Prostate gland (tissue), 2 donors: Measurements from ENCODE around the gene NEU4. TPM values are rescaled to one million over a fixed set of nuclear protein-coding genes. Genes with fewer than 3 reads are reported as not detected.
"Not testable (repeated sequence)": the region's sequence is repeated elsewhere in the genome, so short reads cannot be mapped to it uniquely, and the experiment has no call there.

Experiments
- DNase-seq: peaks from one replicate; pipeline ENCODE4 v3.0.0-alpha.2; 2019; ENCODE audit warnings: low spot score
- H3K27ac ChIP-seq, 2 donors: fragments of 200-600 bp; sonication (generic); 2 replicates each; pipeline ENCODE4 v1.5.1; 2017 to 2019
- H3K27me3 ChIP-seq: fragments of 200-600 bp; sonication (generic); replicated peaks from 2 replicates; pipeline ENCODE4 v1.5.1; 2019; ENCODE audit not compliant: insufficient read depth
- H3K36me3 ChIP-seq, 2 donors: fragments of 200-600 bp; sonication (generic); 1 replicate in 1 of 2; 2 replicates in 1 of 2; pipeline versions ENCODE4 v1.5.1 to v1.8.1; 2017 to 2019
- H3K4me1 ChIP-seq: fragments of 200-600 bp; sonication (generic); replicated peaks from 2 replicates; pipeline ENCODE4 v1.5.1; 2019
- H3K4me3 ChIP-seq, 2 donors: fragments of 200-600 bp; sonication (generic); 2 replicates each; pipeline ENCODE4 v1.5.1; 2017 to 2019
- H3K9me3 ChIP-seq: fragments of 200-600 bp; sonication (generic); 2 replicates; pipeline ENCODE4 v1.5.1; 2017
- CTCF ChIP-seq, 4 experiments: fragments of 200-600 bp in 2 of 4; fragments of 450-650 bp in 2 of 4; sonication (generic) in 2 of 4; IDR thresholded peaks; 1 replicate in 3 of 4; 2 replicates in 1 of 4; pipeline ENCODE4 v1.5.1; 2016 to 2019; ENCODE audit warnings: antibody characterized with exemption in 4 of 4, mild to moderate bottlenecking in 2 of 4, moderate library complexity in 2 of 4
- POLR2A ChIP-seq: fragments of 450-650 bp; IDR thresholded peaks from one replicate; pipeline ENCODE4 v1.6.1; 2016; ENCODE audit warnings: antibody characterized with exemption, mild to moderate bottlenecking
- POLR2AphosphoS5 ChIP-seq: sonication (generic); formaldehyde crosslinking; IDR thresholded peaks from one replicate; pipeline ENCODE4 v1.6.1; 2017; ENCODE audit warnings: antibody characterized with exemption
- WGBS: methylation state at CpG from one replicate; pipeline ENCODE4 v1.1.5; 2018; 5-methylcytosine and 5-hydroxymethylcytosine counted together
- intact Hi-C: fragments of 100-400 bp; cut with DNase I; formaldehyde crosslinking; loops from one replicate; pipeline ENCODE4 v1.14.2; 2022
- total RNA-seq, 2 donors: library from RNA; depleted of rRNA; stranded (reverse); fragments of >200 nt; gene quantifications; one replicate each; pipeline ENCODE4 v1.1.0, GENCODE V29; 2016

The NEU4 gene
- total RNA-seq, 2 donors from 2014 or later: 0.62 TPM; not detected in 1

DNA sequence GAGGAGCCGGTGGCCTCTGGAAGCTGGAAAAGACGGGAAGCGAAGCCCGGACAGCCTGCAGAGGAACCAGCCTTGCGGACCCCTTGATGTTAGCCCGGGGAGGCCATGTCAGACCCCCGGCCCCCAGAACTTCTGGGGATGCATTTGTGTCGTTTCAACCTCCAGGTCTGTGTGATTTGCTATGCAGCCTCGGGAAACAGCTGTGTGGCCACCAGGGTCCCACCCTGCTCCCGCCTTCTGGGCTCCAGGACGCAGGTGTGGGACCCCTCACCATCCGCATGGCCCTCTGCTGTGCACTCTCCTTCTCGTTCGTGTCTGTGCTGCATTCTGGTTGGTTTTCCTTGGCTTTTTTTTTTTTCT, 13.3 kb downstream of the NEU4 start:
- Histone ChIP-seq H3K4me1 (no peaks in the 10 kb centered on the region), H3K9me3 (no peaks in the 10 kb centered on the region), H3K4me3 (no peak overlapping the region), H3K36me3 (no peaks in the 10 kb centered on the region), H3K27ac (no peak overlapping the region), H3K27me3 (no peaks in the 10 kb centered on the region)
- intact Hi-C loops: no loop called here
- DNase-seq: no peak
- no peak for TF ChIP-seq CTCF (IDR thresholded peaks at IDR 0.05)
- no peak for TF ChIP-seq POLR2AphosphoS5
- TF ChIP-seq POLR2A: no peak
- 87% methylated on average over 14 of the region's 14 CpGs for WGBS

DNA sequence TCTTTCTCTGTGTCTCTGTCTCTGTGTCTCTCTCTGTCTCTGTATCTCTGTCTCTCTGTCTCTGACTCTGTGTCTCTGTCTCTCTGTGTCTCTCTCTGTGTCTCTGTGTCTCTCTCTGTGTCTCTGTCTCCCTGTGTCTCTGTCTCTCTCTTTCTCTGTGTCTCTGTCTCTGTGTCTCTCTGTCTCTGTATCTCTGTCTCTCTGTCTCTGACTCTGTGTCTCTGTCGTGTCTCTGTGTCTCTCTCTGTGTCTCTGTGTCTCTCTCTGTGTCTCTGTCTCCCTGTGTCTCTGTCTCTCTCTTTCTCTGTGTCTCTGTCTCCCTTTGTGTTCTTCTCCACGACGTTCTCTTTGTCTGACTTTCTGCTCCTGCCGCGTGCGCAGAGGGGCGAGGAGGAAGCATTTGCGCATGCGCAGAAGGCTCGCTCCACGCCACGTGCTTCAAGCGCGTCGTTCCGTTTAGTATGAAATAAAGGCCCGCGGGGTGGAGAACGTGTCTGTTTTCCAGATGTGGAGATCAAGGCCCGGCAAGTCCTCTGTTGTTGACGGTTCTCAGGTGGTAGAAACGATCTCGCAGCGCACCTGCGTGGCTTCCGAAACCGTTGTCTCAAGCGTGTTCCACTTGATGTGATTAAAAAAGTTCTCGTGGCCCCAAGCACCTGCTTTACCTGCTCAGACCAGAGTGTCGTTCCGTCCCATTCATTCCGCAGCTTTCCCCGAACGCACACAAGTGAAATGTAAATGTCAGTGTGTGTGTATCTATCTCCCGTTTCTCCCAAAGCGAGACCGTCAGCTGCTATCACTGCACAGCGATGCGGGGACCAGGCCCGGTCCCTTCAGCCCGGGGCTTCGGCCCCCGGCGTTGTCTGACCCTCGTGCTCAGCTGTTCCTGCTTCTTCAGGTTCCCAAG, 14.8 kb downstream of the NEU4 start:
- H3K4me3 ChIP-seq, H3K27me3 ChIP-seq, DNase-seq, H3K36me3 ChIP-seq, H3K9me3 ChIP-seq, intact Hi-C loops, H3K27ac ChIP-seq, H3K4me1 ChIP-seq: not testable (repeated sequence)
- 88% methylated on average over 45 of the region's 45 CpGs for WGBS

- Histone ChIP-seq H3K27me3 (no peaks in the 10 kb centered on the region), H3K9me3 (no peaks in the 10 kb centered on the region), H3K4me1 (no peaks in the 10 kb centered on the region), H3K4me3 (no peak overlapping the region), H3K36me3 (no peaks in the 10 kb centered on the region), H3K27ac (no peak overlapping the region)
- DNase-seq: no peak
- intact Hi-C loops: no loop called here
- WGBS: 85% methylated on average over 2 of the region's 2 CpGs
- TF ChIP-seq CTCF (IDR thresholded peaks at IDR 0.05) (no peak), POLR2A (no peak), POLR2AphosphoS5 (no peak)
Observed at GRCh38 chr2:241827394-241827793, 18.4 kb downstream of the NEU4 start.

DNA sequence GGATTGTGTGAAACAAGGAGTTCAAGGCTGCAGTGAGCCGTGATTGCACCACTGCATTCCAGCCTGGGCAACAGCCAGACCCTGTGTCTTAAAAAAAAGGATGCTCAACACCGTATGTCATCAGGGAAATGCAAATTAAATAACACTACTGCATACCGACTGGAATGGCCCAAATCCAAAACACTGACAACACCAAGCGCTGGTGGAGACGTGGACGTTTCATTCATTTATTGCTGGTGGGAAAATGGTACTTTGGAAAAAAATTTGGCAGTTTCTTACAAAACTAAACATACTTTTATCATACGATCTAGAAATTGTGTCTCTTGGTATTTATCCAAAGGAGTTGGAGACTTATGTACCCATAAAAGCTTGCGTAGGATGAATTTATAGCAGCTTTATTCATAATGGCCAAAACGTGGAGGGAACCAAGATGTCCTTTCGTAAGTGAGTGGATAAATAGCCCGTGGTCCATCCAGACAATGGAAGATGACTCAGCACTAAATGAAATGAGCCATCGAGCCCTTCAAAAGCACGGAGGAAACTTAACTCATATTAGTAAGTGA, 24.2 kb downstream of the NEU4 start:
- WGBS: 15% methylated on average over 13 of the region's 13 CpGs
- no peaks in the 10 kb centered on the region for H3K9me3 ChIP-seq
- H3K27me3 ChIP-seq: no peaks in the 10 kb centered on the region
- peaks cover 4% of the 10 kb centered on the region for H3K4me1 ChIP-seq
- H3K36me3 ChIP-seq: no peaks in the 10 kb centered on the region
- peak; percentile 70 for DNase-seq
- H3K4me3 ChIP-seq: no peak overlapping the region
- TF ChIP-seq CTCF (IDR thresholded peaks at IDR 0.05) (no peak), POLR2AphosphoS5 (peak; percentile 95)
- H3K27ac ChIP-seq: peak overlapping the region in 1 of 2 donors; percentile 31
- intact Hi-C loops: no loop called here

DNA sequence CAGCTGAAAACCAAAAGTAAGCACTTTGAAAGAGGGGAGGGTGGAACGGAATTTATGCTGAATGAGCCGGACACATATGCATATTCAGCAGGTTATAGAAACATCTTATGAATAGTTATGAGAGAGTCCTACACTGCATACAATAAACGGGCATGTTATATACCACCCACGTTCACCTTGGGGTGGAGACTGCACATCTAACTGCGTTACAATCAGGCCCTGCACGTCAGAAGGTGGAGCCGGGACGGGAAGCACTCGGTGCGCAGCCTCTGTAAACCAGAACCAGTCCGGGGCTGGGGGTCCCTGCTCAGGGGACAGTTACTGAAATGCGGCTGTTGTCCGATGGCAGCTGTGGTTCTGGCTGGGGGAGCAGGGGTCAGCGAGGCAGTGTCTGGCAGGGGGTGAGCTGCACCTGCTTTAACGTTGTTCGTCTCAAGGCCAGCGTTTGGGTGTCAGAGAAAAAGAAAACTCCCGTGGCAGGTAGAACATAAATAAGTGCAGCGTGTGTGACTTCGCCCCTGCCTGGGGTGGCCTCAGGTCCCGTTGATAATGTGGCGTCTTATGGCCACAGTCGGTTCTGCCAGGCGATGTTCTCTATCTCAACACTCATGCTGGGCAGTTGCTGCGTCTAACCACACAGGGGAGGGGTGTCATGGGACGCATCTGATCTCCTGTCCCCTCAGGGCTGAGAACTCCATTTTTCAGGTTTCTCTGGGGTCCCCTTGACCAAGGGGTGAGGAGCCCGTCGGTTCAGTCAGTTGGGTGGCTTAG, 24.9 kb downstream of the NEU4 start:
- WGBS: 54% methylated on average over 24 of the region's 28 CpGs
- not testable (repeated sequence) for H3K36me3 ChIP-seq

More for the DNA sequence above, 24.9 kb downstream of the NEU4 start:
- H3K4me1 ChIP-seq, intact Hi-C loops, H3K4me3 ChIP-seq, DNase-seq, H3K27me3 ChIP-seq, H3K9me3 ChIP-seq: not testable (repeated sequence)
- peak overlapping the region in 1 of 2 donors; percentile 31 for H3K27ac ChIP-seq
